GM20000 (cell line): ENCODE data around the gene ARL14.
A peak's percentile ranks its signal among the peaks of the same experiment; 100 is the strongest.

Experiments used
- DNase-seq: peaks from one replicate; pipeline ENCODE4 v3.0.0; 2012; ENCODE audit warnings: low spot score
- CTCF ChIP-seq: IDR thresholded peaks from 2 replicates; pipeline ENCODE4 v1.5.1; 2012; ENCODE audit warnings: mild to moderate bottlenecking, control low read depth; ENCODE audit errors: extremely low read depth, missing control alignments

ARL14 gene

DNA sequence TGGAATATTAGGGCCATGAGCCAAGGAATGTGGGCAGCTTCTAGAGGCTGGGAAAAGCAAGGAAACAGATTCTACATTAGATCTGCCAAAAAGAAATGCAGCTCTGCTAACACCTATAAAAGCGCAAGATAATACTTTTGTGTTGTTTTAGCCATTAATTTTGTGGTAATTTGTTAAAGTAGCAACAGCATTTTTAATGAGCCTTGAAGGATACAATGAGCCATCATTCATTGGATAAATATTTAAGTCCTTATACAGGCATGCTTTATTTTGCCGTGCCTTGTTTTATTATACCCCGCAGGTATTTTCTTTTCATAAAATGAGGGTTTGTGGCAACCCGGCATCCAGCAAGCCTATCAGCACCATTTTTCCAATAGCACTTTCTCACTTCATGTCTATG is 15.0 kb downstream of the ARL14 start:
- no peak for DNase-seq
- no peak for TF ChIP-seq CTCF

- no peak for TF ChIP-seq CTCF
- DNase-seq, result no peak
These were observed 16.2 kb downstream of the ARL14 start for GRCh38 chr3:160693191-160693590.

DNA sequence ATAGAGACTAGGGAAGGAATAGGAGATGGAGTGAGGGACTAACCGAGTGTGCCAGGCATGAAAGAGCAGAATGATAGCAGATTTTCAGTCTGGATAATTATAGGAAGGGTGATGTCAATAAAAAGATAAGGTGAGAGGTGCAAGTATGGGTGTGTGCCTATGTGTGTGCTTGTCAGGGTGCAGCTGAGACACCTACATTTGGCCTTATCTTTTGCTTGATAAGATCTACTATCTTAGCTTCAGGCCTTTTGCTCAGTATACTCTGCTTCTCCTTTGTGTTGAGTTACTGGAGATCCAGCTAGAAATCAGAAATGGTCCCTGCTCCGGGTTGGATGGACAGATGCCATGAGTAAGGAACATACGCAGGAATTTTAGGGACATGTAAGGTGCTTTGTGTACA is 17.4 kb downstream of the ARL14 start:
- no peak for DNase-seq
- no peak for TF ChIP-seq CTCF

- no peak for DNase-seq
- no peak for TF ChIP-seq CTCF
These were observed 18.0 kb downstream of the ARL14 start for GRCh38 chr3:160695003-160695402.

DNA sequence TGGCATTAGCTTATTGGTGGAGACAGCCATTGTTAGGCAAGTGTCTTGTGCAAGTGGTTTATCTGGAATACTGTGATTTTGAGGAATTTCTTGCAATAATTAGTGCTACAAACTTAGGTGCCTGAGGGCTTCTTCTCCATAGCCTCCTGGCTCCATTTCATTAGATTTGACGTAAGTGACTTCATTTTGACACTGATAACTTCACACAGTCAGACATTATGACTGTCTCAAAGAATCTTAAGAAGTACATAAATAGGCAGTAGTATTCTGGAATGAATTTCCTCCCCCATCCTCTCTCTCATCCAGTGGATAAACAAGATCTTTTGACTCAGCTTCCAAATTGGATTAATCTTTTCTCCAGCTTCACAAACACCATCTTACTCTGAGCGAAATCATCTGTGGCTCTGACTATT is 19.0 kb downstream of the ARL14 start:
- TF ChIP-seq CTCF, result no peak
- no peak for DNase-seq

- DNase-seq, result peak; percentile 8
- TF ChIP-seq CTCF, result no peak
These were observed 20.8 kb downstream of the ARL14 start for GRCh38 chr3:160697637-160698380.

DNA sequence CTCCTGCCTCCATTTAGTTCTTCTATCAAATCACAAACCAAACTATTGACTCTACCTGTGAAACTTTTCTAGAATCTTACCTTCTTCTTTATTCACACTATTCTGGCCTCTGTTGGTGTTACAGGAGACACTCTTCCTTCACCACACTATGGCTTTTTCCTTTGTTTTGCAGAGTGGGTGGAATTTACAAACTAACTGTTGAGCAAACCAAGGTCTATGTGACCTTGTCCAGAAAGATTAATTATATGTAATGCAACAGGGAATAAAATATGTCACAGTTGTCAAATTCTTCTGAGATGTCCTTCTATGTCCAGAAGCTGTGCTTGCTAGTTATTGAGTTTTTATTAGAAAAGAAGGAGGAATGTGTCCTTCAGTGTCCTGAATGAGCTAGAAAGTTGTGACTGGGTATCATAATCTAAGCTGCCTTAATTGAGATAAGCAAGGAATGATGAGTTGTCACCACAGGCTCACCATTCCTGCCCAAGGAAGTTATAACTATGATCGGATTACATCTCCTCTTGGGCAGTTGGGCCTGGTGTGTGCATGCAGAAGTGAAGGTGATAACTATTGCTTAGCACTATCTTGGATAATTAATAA is 21.7 kb downstream of the ARL14 start:
- no peak for TF ChIP-seq CTCF
- DNase-seq, result no peak
